ENCODE measurements around the gene RPS2.

DNA sequence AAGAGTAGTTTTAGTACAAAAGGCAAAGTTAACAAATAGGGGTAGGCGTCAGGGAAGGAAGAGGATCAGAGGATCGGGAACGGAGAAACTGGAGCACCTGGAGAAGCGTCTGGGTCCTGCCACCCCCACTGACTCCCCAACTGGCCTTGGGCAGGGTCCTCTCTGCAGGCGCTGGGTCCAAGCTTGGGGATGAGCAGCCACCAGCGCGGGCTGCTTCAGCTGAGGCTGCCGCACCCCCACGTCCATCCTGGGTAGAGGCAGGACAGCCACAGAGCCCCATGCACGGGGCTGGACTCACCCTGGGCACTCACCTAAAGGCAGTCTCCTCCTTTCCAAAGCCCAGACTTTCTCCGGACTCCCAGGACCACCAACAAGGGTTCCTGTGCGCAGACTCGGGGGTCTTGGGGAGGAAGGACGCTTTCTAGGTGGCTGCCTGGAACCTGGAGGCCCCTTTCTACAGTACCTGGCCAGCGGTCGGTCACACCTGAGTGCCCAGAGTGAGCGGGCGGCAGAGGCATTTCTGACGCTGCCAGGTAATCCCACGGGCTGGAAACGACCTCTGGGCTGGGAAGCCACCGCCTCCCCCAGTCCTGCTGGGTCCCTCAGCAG lies 47.5 kb downstream of the RPS2 start:
- TF ChIP-seq, protein P1, sequence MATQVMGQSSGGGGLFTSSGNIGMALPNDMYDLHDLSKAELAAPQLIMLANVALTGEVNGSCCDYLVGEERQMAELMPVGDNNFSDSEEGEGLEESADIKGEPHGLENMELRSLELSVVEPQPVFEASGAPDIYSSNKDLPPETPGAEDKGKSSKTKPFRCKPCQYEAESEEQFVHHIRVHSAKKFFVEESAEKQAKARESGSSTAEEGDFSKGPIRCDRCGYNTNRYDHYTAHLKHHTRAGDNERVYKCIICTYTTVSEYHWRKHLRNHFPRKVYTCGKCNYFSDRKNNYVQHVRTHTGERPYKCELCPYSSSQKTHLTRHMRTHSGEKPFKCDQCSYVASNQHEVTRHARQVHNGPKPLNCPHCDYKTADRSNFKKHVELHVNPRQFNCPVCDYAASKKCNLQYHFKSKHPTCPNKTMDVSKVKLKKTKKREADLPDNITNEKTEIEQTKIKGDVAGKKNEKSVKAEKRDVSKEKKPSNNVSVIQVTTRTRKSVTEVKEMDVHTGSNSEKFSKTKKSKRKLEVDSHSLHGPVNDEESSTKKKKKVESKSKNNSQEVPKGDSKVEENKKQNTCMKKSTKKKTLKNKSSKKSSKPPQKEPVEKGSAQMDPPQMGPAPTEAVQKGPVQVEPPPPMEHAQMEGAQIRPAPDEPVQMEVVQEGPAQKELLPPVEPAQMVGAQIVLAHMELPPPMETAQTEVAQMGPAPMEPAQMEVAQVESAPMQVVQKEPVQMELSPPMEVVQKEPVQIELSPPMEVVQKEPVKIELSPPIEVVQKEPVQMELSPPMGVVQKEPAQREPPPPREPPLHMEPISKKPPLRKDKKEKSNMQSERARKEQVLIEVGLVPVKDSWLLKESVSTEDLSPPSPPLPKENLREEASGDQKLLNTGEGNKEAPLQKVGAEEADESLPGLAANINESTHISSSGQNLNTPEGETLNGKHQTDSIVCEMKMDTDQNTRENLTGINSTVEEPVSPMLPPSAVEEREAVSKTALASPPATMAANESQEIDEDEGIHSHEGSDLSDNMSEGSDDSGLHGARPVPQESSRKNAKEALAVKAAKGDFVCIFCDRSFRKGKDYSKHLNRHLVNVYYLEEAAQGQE (IDR thresholded peaks at IDR 0.05; ENCODE audit: low read depth), result no peak
- TF ChIP-seq, protein P2, sequence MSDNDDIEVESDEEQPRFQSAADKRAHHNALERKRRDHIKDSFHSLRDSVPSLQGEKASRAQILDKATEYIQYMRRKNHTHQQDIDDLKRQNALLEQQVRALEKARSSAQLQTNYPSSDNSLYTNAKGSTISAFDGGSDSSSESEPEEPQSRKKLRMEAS (IDR thresholded peaks at IDR 0.05), result no peak
- TF ChIP-seq CEBPB (IDR thresholded peaks at IDR 0.05) (no peak), TEAD4 (IDR thresholded peaks at IDR 0.05) (no peak), EP300 (IDR thresholded peaks at IDR 0.05; ENCODE audit: borderline replicate concordance) (no peak), CREB1 (IDR thresholded peaks at IDR 0.05; ENCODE audit: low read depth) (no peak), NFIC (IDR thresholded peaks at IDR 0.05) (no peak), TCF12 (IDR thresholded peaks at IDR 0.05; ENCODE audit: low read depth) (no peak), ZBTB7A (IDR thresholded peaks at IDR 0.05; ENCODE audit: low read depth) (peak; percentile 64; the same call in 1 of the 2 replicates)
- TF ChIP-seq, protein P3, sequence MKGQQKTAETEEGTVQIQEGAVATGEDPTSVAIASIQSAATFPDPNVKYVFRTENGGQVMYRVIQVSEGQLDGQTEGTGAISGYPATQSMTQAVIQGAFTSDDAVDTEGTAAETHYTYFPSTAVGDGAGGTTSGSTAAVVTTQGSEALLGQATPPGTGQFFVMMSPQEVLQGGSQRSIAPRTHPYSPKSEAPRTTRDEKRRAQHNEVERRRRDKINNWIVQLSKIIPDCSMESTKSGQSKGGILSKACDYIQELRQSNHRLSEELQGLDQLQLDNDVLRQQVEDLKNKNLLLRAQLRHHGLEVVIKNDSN (IDR thresholded peaks at IDR 0.05), result no peak
